ENCODE data around the gene NFATC3. TPM values are rescaled to one million over a fixed set of nuclear protein-coding genes. Genes with fewer than 3 reads are reported as not detected.

NFATC3 gene
- total RNA-seq, 1 experiment from 2014 or later = 33.0 TPM

DNA sequence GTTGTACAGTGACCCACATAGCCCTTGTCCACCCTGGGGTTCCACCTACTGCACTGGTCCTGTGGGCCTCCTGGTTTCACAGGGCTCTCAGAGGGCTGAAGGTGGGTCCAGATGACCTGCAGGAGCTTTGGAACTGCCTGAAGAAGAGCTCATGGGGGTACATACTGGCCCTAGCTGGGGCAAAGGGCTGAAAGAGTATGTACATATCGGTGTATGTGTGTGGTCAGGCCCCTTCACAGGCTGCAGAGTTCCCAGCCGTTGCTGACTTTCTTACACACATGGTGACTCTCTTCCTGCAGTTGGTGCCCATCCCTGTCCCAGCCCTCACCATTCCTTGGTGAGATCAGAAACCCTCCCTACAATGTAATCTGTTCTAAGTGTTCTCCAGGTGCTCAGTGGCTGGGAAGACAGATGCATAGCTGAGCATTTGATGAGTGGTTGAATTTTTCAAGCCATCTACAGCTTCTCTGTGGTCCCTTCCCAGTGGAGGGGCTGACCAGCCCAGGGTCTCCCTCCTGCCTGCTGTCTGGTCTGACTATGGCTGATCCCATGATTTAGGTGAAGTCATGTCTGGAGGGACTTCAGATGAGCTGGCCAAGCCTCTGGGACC lies 2.4 kb upstream of the NFATC3 start:
- no peak overlapping the region for H3K4me2 ChIP-seq (ENCODE audit: insufficient read depth, insufficient read length, low read length)
- peaks cover 7% of the 10 kb centered on the region; the same call in 1 of the 2 replicates for H3K79me2 ChIP-seq (ENCODE audit: insufficient read depth, low read length)
- H3K4me3 Mint-ChIP-seq = no peak overlapping the region
- H3K36me3 Mint-ChIP-seq (ENCODE audit: insufficient read depth in 1 of 3, low read depth in 3 of 3) = peaks cover 6 to 9% (median 7%) of the 10 kb centered on the region in 3 experiments; a peak in 6 of 7 replicates
- no peak overlapping the region for H3K27ac Mint-ChIP-seq
- no peak overlapping the region for H2AK5ac ChIP-seq (ENCODE audit: insufficient read length, low read length)
- H4K8ac ChIP-seq (replicated peaks; ENCODE audit: insufficient read length, low read depth, low read length) = no peak overlapping the region
- H3K4me1 ChIP-seq (ENCODE audit: insufficient read depth, low read length) = no peaks in the 10 kb centered on the region; the same call in 1 of the 2 replicates
- no peak for DNase-seq
- no peak overlapping the region for H2AFZ ChIP-seq (ENCODE audit: low read length)
- no CpG with 5 or more reads among the region's 2 CpGs for WGBS (ENCODE audit: extremely low coverage, insufficient read length, low lambda C conversion rate)
- peaks cover 12% of the 10 kb centered on the region for H3K23me2 ChIP-seq (ENCODE audit: insufficient read length, low read depth, low read length, poor library complexity, severe bottlenecking)
- peaks cover 0 to 3% of the 10 kb centered on the region in 2 experiments; a peak in 1 of 5 replicates for H3K9me3 Mint-ChIP-seq
- no peaks in the 10 kb centered on the region for H3K79me1 ChIP-seq (ENCODE audit: insufficient read depth, low read depth, low read length, poor library complexity, severe bottlenecking)
- H2BK5ac ChIP-seq (ENCODE audit: insufficient read length, low read length) = no peak overlapping the region
- TF ChIP-seq CTCF (conservative IDR thresholded peaks at IDR 0.05) = no peak
- no peak overlapping the region for H4K91ac ChIP-seq (ENCODE audit: insufficient read length, low read depth, low read length)
- no peak overlapping the region for H2BK120ac ChIP-seq (ENCODE audit: low read depth, low read length, poor library complexity, severe bottlenecking)
- no peaks in the 10 kb centered on the region for H3K9me3 ChIP-seq (ENCODE audit: control insufficient read depth, low read depth, low read length)
- H3K27me3 ChIP-seq (ENCODE audit: insufficient read depth, low read length) = no peaks in the 10 kb centered on the region
- H4K5ac ChIP-seq (ENCODE audit: insufficient read length, low read depth, low read length) = no peak overlapping the region
- H3K9ac ChIP-seq (ENCODE audit: extremely low read depth, insufficient read length, low read length) = no peak overlapping the region
- H3K4ac ChIP-seq (ENCODE audit: low read depth, low read length) = no peak overlapping the region
- H3K4me1 Mint-ChIP-seq = peaks cover 19 to 21% of the 10 kb centered on the region in 2 experiments
- H3K18ac ChIP-seq (ENCODE audit: insufficient read length, low read depth, low read length) = no peak overlapping the region
- H2BK20ac ChIP-seq (ENCODE audit: low read depth, low read length, poor library complexity, severe bottlenecking) = no peak overlapping the region
- H4K20me1 ChIP-seq (ENCODE audit: control insufficient read depth, insufficient read depth, insufficient read length) = no peaks in the 10 kb centered on the region
- no peaks in the 10 kb centered on the region; the same call in 1 of the 2 replicates for H3K27me3 Mint-ChIP-seq (ENCODE audit: low read depth)
- H3K23ac ChIP-seq (ENCODE audit: insufficient read length, low read depth, low read length) = no peak overlapping the region
- no peak overlapping the region for H3K27ac ChIP-seq (ENCODE audit: insufficient read length, low read depth, low read length)
- H3K14ac ChIP-seq (ENCODE audit: insufficient read depth, low read length) = no peak overlapping the region
- H2BK15ac ChIP-seq (ENCODE audit: low read depth, low read length) = no peak overlapping the region
- H3T11ph ChIP-seq (ENCODE audit: low read length) = no peak overlapping the region
- H2BK12ac ChIP-seq (ENCODE audit: insufficient read length, low read depth, low read length) = no peak overlapping the region
- no peak overlapping the region for H3K56ac ChIP-seq (ENCODE audit: insufficient read length, low read depth, low read length)
